T-helper 2 cell treated with Interferon-gamma antibody and Interleukin-4, amounts not matched to agents 5 μg/mL and 100 μg/mL, for 36 hours (primary cell): ENCODE data around the gene MCCC1.
"Not testable (repeated sequence)": the region's sequence is repeated elsewhere in the genome, so short reads cannot be mapped to it uniquely, and the experiment has no call there.

Experiments used
- DNase-seq: peaks from one replicate; pipeline ENCODE4 v3.0.0; 2021; ENCODE audit warnings: low spot score
- H3K27ac Mint-ChIP-seq: one replicate; pipeline ENCODE4 v1.8.0; 2021; ENCODE audit warnings: mild to moderate bottlenecking, mixed read lengths
- H3K27me3 Mint-ChIP-seq: one replicate; pipeline ENCODE4 v1.8.0; 2021; ENCODE audit warnings: low read depth, mixed read lengths
- H3K36me3 Mint-ChIP-seq: one replicate; pipeline ENCODE4 v1.8.0; 2021; ENCODE audit warnings: low read depth, mixed read lengths
- H3K4me1 Mint-ChIP-seq: one replicate; pipeline ENCODE4 v1.8.0; 2021; ENCODE audit warnings: low read depth, mixed read lengths
- H3K4me3 Mint-ChIP-seq: one replicate; pipeline ENCODE4 v1.8.0; 2022; ENCODE audit warnings: mild to moderate bottlenecking, moderate library complexity, mixed read lengths
- H3K9me3 Mint-ChIP-seq: one replicate; pipeline ENCODE4 v1.8.0; 2021; ENCODE audit warnings: mixed read lengths

Gene MCCC1

DNA sequence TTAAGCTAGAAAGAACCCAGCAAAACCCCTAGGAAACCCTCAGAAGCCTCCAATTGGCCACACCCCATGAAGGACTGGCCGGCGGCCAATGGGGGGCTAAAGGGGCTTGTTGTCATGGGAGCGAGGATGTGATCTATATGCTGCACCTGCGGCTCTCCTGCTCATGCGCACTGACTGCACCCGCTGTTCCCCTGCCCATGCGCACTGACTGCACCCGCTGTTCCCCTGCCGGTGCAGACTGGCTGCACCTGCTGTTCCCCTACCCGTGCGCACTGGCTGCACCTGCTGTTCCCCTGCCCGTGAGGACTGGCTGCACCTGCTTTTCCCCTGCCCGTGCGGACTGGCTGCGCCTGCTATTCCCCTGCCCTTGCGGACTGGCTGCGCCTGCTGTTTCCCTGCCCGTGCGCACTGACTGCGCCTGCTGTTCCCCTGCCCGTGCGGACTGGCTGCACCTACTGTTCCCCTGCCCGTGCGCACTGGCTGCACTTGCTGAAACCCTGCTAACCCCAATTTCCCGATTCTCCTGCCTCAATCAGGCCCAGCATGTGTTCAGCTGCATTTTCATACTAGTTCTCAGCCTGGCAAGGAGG is 16.8 kb upstream of the MCCC1 start:
- Mint-ChIP-seq H3K9me3 (peaks cover 7% of the 10 kb centered on the region), H3K4me1 (no peaks in the 10 kb centered on the region), H3K36me3 (no peaks in the 10 kb centered on the region), H3K27me3 (peaks cover 24% of the 10 kb centered on the region), H3K4me3 (peak overlapping the region; percentile 85), H3K27ac (no peak overlapping the region)
- peak; percentile 45 for DNase-seq

DNA sequence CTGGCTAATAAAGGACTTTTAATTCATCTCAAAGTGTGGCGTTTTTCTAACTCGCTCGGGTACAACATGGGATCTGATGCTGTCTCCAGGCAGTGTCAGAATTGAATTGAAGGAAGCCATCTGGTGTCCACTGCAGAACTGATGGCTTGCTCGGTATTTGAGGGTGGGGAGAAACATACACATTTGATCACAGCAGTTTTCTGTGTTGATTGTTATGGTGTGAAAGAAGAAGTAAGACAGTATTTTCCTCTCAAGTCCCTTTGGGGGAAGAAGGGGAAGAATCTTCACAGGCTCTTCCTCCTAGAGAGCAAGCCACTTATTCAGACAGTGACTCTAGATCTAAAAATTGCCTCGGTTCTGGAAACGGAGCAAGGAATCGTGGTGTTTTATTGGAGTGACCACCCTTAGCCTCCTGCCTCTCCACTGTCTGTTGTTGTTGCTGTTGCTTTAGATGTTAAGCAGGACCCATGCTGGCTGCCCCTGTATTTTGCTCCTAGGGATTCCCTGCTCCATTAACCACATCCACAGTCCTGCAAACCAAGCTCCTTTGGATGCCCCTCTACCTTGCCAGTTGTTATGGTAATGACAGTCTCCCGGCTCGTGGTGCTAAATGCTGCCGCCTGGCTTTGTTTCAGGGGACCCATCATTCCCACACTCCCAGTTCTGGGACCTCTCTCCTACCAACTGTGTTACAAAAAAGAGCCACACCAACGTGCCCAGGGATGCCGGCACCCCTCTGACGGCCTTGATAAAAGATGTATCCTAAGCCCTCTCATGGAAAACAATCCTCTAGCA is 15.3 kb upstream of the MCCC1 start:
- H3K4me1 Mint-ChIP-seq: no peaks in the 10 kb centered on the region
- H3K27me3 Mint-ChIP-seq: peaks cover 24% of the 10 kb centered on the region
- H3K27ac Mint-ChIP-seq: no peak overlapping the region
- no peak for DNase-seq
- H3K4me3 Mint-ChIP-seq: no peak overlapping the region
- H3K9me3 Mint-ChIP-seq: peaks cover 7% of the 10 kb centered on the region
- H3K36me3 Mint-ChIP-seq: no peaks in the 10 kb centered on the region

DNA sequence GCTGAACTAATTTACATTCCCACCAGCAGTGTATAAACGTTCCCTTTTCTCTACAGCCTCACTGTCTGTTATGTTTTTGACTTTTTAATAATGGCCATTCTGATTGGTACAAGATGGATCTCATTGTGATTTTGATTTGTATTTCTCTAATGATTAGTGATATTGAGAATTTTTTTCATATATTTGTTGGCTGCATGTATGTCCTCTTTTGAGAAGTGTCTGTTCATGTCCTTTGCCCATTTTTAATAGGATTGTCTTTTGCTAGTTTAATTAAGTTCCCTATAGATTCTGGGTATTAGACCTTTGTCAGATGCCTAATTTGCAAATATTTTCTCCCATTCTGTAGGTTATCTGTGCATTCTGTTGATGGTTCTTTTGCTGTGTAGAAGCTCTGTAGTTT is 10.6 kb upstream of the MCCC1 start:
- DNase-seq, H3K27ac Mint-ChIP-seq, H3K36me3 Mint-ChIP-seq, H3K4me3 Mint-ChIP-seq, H3K4me1 Mint-ChIP-seq, H3K9me3 Mint-ChIP-seq, H3K27me3 Mint-ChIP-seq: not testable (repeated sequence)

DNA sequence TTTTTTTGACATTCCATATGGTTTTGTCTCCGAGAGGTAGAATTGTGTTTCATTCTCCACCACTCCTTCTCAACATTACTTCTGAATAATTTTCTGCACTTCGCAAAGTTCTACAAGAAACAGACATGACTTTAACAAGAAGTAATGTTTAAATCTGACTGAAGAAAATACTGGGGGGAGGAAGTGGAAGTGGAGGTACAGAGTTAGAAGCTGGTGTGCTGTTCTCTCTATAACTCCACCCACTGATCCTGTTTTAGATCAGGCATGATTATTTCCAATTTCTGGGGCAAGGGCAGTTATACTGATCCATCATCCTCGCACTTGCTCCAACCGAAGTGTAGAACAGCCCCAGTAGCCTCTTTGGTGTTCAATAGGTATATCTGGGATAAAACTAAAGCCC is 9.2 kb upstream of the MCCC1 start:
- H3K4me3 Mint-ChIP-seq: no peak overlapping the region
- no peak for DNase-seq
- peaks cover 7% of the 10 kb centered on the region for H3K9me3 Mint-ChIP-seq
- peaks cover 4% of the 10 kb centered on the region for H3K4me1 Mint-ChIP-seq
- H3K27ac Mint-ChIP-seq: no peak overlapping the region
- H3K27me3 Mint-ChIP-seq: peaks cover 4% of the 10 kb centered on the region
- H3K36me3 Mint-ChIP-seq: no peaks in the 10 kb centered on the region

DNA sequence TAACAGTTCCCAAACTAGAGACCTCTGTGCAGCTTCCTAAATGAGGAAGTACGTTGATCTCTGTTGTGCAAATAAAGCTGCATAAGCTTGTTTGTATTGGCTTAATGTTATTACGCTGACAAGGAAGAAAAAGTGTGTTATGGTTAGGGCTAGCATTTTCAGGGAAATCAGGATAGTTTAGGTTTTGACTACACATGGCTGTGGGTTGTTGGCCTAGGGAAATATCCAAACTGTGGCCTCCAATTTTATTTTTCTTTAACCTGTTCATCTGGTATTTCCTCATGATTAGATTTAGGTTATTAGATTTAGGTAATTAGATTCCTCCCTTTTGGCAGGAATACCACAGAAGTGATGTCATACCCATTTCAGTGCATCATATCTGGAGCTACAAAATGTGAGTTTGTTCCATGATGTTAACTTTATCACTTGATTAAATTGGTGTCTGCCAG is 8.7 kb upstream of the MCCC1 start:
- Mint-ChIP-seq H3K27me3 (peaks cover 4% of the 10 kb centered on the region), H3K9me3 (peaks cover 7% of the 10 kb centered on the region), H3K36me3 (no peaks in the 10 kb centered on the region), H3K4me3 (no peak overlapping the region), H3K27ac (no peak overlapping the region), H3K4me1 (peaks cover 4% of the 10 kb centered on the region)
- no peak for DNase-seq

DNA sequence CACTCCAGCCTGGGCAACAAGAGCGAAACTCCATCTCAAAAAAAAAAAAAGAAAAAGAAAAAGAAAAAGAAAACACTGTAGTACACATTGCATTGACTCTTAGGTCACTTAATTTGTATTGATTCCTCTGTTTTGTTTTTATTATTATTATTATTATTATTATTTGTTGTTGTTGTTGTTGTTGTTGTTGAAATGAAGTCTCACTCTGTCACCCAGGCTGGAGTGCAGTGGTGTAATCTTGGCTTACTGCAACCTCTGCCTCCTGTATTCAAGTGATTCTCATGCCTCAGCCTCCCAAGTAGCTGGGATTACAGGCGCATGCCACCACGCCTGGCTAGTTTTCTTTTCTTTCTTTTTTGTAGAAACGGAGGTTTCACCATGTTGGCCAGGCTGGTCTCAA is 8.1 kb upstream of the MCCC1 start:
- not testable (repeated sequence) for H3K4me3 Mint-ChIP-seq, H3K27me3 Mint-ChIP-seq, DNase-seq

DNA sequence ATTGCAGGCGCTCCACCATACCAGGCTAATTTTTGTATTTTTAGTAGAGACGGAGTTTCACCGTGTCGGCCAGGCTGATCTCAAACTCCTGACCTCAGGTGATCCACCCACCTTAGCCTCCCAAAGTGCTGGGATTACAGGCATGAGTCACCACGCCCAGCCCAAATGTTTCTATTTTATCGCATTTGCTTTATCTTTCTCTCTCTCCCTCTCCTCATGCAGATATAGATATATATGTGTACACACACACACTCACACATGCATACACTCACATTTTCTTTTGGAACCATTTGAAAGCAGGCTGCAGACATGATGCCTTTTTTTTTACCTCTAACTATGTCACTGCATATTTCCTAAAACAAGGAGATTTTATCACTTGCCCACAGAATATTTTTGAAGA is 7.3 kb upstream of the MCCC1 start:
- no peak overlapping the region for H3K4me3 Mint-ChIP-seq
- no peak overlapping the region for H3K27ac Mint-ChIP-seq
- H3K4me1 Mint-ChIP-seq: peaks cover 4% of the 10 kb centered on the region
- H3K27me3 Mint-ChIP-seq: peaks cover 4% of the 10 kb centered on the region
- no peak for DNase-seq
- no peaks in the 10 kb centered on the region for H3K9me3 Mint-ChIP-seq
- no peaks in the 10 kb centered on the region for H3K36me3 Mint-ChIP-seq

More for the DNA sequence above, 8.1 kb upstream of the MCCC1 start:
- H3K9me3 Mint-ChIP-seq, H3K27ac Mint-ChIP-seq, H3K4me1 Mint-ChIP-seq, H3K36me3 Mint-ChIP-seq: not testable (repeated sequence)

DNA sequence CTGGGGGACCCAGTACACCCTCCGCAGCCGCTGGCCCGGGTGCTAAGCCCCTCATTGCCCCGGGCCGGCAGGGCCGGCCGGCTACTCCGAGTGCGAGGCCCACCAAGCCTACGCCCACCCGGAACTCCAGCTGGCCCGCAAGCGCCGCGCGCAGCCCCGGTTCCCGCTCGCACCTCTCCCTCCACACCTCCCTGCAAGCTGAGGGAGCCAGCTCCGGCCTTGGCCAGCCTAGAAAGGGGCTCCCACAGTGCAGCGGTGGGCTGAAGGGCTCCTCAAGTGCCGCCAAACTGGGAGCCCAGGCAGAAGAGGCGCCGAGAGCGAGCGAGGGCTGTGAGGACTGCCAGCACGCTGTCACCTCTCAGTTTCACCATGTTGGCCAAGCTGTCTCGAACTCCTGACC is 4.7 kb upstream of the MCCC1 start:
- H3K4me3 Mint-ChIP-seq, H3K27me3 Mint-ChIP-seq, H3K36me3 Mint-ChIP-seq, DNase-seq, H3K9me3 Mint-ChIP-seq, H3K27ac Mint-ChIP-seq: not testable (repeated sequence)
- H3K4me1 Mint-ChIP-seq: peaks cover 10% of the 10 kb centered on the region

DNA sequence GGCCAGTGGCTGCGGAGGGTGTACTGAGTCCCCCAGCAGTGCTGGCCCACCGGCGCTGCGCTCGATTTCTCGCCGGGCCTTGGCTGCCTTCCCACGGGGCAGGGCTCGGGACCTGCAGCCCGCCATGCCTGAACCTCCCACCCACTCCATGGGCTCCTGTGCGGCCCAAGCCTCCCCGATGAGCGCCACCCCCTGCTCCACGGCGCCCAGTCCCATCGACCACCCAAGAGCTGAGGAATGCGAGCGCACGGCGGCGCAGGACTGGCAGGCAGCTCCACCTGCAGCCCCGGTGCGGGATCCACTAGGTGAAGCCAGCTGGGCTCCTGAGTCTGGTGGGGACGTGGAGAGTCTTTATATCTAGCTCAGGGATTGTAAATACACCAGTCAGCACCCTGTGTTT is 1.7 kb upstream of the MCCC1 start:
- H3K36me3 Mint-ChIP-seq, H3K4me3 Mint-ChIP-seq, DNase-seq, H3K27me3 Mint-ChIP-seq, H3K27ac Mint-ChIP-seq, H3K9me3 Mint-ChIP-seq: not testable (repeated sequence)
- H3K4me1 Mint-ChIP-seq: peaks cover 19% of the 10 kb centered on the region

DNA sequence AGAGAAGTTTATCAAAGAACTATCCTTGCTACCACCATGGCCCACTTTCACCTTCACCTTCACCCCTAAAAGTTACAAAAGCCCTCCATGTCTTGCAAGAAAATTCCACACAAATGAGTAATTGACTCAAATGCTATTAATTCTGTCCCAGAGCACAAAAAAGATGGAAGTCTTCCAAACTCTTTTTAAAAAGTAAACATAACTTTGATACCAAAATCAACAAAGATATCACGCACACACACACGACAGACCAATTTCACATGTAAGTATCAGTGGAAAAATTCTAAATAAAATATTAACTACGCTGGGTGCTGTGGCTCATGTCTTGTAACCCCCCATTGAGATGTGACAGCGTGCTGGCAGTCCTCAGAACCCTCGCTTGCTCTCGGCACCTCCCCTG is 1.1 kb upstream of the MCCC1 start:
- peaks cover under 1% of the 10 kb centered on the region for H3K27me3 Mint-ChIP-seq
- H3K9me3 Mint-ChIP-seq: no peaks in the 10 kb centered on the region
- peaks cover 19% of the 10 kb centered on the region for H3K4me1 Mint-ChIP-seq
- H3K27ac Mint-ChIP-seq: peak overlapping the region; percentile 38
- peaks cover 6% of the 10 kb centered on the region for H3K36me3 Mint-ChIP-seq
- DNase-seq: no peak
- H3K4me3 Mint-ChIP-seq: peak overlapping the region; percentile 30

DNA sequence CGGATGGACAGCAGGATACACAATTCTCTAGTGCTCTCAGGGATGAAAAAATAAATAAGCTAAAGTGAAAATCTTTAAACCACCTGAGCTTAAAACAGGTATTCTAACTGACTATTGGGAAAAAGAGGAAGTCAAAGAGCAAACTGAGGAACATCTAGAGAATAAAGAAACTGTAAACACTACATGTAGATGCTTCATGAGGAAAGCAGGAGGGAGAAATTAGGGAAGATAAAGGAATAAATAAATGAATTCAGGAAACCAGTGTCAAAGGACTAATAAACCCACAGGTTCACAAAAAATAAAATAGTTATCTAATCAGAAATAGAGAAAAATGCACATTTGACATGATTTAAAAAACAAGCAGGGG is 525 bp upstream of the MCCC1 start:
- H3K27me3 Mint-ChIP-seq: no peaks in the 10 kb centered on the region
- peak overlapping the region; percentile 93 for H3K27ac Mint-ChIP-seq
- H3K4me3 Mint-ChIP-seq: peak overlapping the region; percentile 93
- peaks cover 20% of the 10 kb centered on the region for H3K4me1 Mint-ChIP-seq
- DNase-seq: no peak
- no peaks in the 10 kb centered on the region for H3K9me3 Mint-ChIP-seq
- H3K36me3 Mint-ChIP-seq: peaks cover 6% of the 10 kb centered on the region

DNA sequence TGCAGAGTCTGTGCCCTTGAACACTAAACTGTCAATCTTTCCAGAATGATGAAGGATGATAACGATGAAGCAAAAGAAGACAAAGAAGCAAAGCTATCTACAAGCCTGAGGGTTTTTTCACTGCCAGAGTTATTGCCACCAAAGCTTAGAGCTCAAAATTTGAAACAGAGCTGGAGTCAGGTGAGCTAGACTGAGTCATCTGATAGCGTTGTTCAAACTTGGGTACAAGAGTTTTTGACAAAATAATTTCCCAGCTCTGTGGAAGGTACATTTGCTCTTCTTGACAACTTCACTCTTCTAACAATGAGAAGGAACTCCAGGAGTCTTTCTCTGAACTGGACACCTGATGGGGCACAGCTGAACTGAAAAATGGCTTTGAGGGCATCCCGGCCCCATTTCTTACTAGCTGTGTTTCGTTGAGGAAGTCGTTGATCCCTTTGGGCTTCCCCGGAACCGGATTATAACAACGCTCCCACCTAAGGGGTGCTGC is 715 bp downstream of the MCCC1 start:
- Mint-ChIP-seq H3K4me3 (peak overlapping the region; percentile 93), H3K9me3 (no peaks in the 10 kb centered on the region), H3K27me3 (no peaks in the 10 kb centered on the region), H3K4me1 (peaks cover 22% of the 10 kb centered on the region), H3K27ac (peak overlapping the region; percentile 93), H3K36me3 (peaks cover 8% of the 10 kb centered on the region)
- no peak for DNase-seq

DNA sequence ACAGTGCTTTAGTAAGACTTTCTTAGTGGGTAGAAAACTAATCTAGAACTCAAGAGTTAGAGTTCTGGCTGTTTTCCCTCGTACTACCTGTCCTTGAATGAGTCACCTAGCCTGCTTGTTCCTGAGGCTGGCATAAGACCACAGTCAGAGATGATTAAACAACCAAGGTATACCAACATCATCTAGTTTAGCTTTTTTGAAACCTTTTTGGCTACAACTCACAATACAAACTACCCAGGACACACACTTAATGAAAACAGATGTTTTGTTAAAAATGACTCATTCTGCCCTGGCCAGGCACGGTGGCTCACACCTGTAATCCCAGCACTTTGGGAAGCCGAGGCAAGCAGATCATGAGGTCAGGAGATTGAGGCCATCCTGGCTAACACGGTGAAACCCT is 4.6 kb downstream of the MCCC1 start:
- Mint-ChIP-seq H3K4me3 (no peak overlapping the region), H3K27ac (no peak overlapping the region), H3K27me3 (no peaks in the 10 kb centered on the region), H3K36me3 (peaks cover 22% of the 10 kb centered on the region), H3K9me3 (no peaks in the 10 kb centered on the region), H3K4me1 (peaks cover 17% of the 10 kb centered on the region)
- DNase-seq: no peak

DNA sequence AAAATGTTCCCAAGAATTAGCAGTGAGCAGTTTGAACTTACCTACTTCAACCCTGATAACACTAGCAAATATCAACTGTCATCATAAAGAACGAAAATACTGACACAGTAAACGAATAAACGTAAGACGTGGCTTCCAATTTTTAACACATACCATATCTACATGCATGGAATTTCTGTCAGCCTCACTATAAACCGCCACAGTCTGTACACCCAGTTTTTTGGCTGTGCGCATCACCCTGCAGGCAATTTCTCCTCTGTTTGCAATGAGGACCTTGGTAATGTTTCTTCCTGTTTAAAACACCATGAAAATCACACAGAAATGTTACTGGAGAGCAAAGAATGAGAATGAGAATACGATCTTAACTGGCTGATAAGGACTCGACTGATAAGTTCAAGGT is 7.0 kb downstream of the MCCC1 start:
- DNase-seq: no peak
- peaks cover 6% of the 10 kb centered on the region for H3K4me1 Mint-ChIP-seq
- H3K36me3 Mint-ChIP-seq: peaks cover 31% of the 10 kb centered on the region
- no peak overlapping the region for H3K4me3 Mint-ChIP-seq
- no peak overlapping the region for H3K27ac Mint-ChIP-seq
- H3K27me3 Mint-ChIP-seq: no peaks in the 10 kb centered on the region
- no peaks in the 10 kb centered on the region for H3K9me3 Mint-ChIP-seq
